ENCODE measurements around the gene LSM4. TPM values are rescaled to one million over a fixed set of nuclear protein-coding genes. Genes with fewer than 3 reads are reported as not detected.

LSM4 gene
- total and polyA plus RNA-seq, 2 of the 13 experiments (the other 11 are each of a cell fraction or from before 2014, with no cell fraction given): 65.8 to 166 TPM

GRCh38 chr19:18278521-18279265 lies 44.2 kb downstream of the LSM4 start (continued):
- TF ChIP-seq JARID2 (CRISPR knock-in tag; IDR thresholded peaks at IDR 0.05; ENCODE audit: insufficient replicate concordance): no peak
- TF ChIP-seq, protein P1, sequence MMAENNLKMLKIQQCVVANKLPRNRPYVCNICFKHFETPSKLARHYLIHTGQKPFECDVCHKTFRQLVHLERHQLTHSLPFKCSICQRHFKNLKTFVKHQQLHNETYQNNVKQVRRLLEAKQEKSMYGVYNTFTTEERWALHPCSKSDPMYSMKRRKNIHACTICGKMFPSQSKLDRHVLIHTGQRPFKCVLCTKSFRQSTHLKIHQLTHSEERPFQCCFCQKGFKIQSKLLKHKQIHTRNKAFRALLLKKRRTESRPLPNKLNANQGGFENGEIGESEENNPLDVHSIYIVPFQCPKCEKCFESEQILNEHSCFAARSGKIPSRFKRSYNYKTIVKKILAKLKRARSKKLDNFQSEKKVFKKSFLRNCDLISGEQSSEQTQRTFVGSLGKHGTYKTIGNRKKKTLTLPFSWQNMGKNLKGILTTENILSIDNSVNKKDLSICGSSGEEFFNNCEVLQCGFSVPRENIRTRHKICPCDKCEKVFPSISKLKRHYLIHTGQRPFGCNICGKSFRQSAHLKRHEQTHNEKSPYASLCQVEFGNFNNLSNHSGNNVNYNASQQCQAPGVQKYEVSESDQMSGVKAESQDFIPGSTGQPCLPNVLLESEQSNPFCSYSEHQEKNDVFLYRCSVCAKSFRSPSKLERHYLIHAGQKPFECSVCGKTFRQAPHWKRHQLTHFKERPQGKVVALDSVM (CRISPR knock-in tag; IDR thresholded peaks at IDR 0.05): peak; percentile 92
- TF ChIP-seq ZNF124 (CRISPR knock-in tag; IDR thresholded peaks at IDR 0.05): no peak
- no peak for TF ChIP-seq BCL6 (CRISPR knock-in tag; IDR thresholded peaks at IDR 0.05)
- TF ChIP-seq ETV5 (CRISPR knock-in tag; IDR thresholded peaks at IDR 0.05; ENCODE audit: borderline replicate concordance): 0 out of 2 replicates have a peak, but pooled peaks have one; percentile 10
- TF ChIP-seq, protein P2, sequence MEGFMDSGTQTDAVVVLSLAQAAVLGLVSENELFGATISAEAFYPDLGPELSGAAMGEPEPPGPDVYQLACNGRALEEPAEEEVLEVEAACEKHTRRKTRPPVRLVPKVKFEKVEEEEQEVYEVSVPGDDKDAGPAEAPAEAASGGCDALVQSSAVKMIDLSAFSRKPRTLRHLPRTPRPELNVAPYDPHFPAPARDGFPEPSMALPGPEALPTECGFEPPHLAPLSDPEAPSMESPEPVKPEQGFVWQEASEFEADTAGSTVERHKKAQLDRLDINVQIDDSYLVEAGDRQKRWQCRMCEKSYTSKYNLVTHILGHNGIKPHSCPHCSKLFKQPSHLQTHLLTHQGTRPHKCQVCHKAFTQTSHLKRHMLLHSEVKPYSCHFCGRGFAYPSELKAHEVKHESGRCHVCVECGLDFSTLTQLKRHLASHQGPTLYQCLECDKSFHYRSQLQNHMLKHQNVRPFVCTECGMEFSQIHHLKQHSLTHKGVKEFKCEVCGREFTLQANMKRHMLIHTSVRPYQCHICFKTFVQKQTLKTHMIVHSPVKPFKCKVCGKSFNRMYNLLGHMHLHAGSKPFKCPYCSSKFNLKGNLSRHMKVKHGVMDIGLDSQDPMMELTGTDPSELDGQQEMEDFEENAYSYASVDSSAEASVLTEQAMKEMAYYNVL (CRISPR knock-in tag; IDR thresholded peaks at IDR 0.05; ENCODE audit: borderline replicate concordance): no peak
- TF ChIP-seq ZFP82 (CRISPR knock-in tag; IDR thresholded peaks at IDR 0.05; ENCODE audit: borderline replicate concordance): no peak
- TF ChIP-seq BCLAF1 (IDR thresholded peaks at IDR 0.05): no peak
- TF ChIP-seq ZNF816 (CRISPR knock-in tag; IDR thresholded peaks at IDR 0.05; ENCODE audit: borderline replicate concordance): no peak
- TF ChIP-seq, protein P3, sequence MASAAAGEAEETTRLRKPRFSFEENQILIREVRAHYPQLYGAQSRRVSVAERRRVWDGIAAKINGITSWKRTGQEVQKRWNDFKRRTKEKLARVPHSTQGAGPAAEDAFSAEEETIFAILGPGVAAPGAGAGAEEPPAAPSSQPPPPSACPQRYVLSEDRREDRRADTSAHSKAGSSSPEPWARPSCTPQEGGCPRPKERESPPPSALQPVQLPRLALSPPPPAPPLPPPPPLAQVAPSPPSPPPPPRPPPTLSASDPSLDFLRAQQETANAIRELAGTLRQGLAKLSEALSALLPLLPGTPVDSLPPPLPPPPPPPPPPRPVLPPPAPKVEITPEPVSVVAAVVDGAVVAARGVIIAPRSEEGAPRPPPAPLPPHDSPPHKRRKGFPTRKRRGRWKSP (CRISPR knock-in tag; IDR thresholded peaks at IDR 0.05): no peak
- TF ChIP-seq CHCHD3 (CRISPR knock-in tag; IDR thresholded peaks at IDR 0.05): no peak
- TF ChIP-seq RNF2 (conservative IDR thresholded peaks at IDR 0.05; ENCODE audit: low read depth): no peak
- TF ChIP-seq POLR2A (IDR thresholded peaks at IDR 0.05; ENCODE audit: insufficient read depth in 1 of 2, low read depth in 2 of 2, low read length in 2 of 2): peak; percentile 12 to 32; a peak in 1 of 4 replicates
- TF ChIP-seq AKNA (CRISPR knock-in tag; IDR thresholded peaks at IDR 0.05; ENCODE audit: borderline replicate concordance): no peak
- TF ChIP-seq AKAP8 (CRISPR knock-in tag; IDR thresholded peaks at IDR 0.05): 0 out of 2 replicates have a peak, but pooled peaks have one; percentile 10
- no peak for TF ChIP-seq MAFG (CRISPR knock-in tag; IDR thresholded peaks at IDR 0.05)
